Naive thymus-derived CD8-positive, alpha-beta T cell (primary cell): ENCODE data around the gene SLC16A3. TPM values are rescaled to one million over a fixed set of nuclear protein-coding genes. Genes with fewer than 3 reads are reported as not detected.
"Not testable (repeated sequence)": the region's sequence is repeated elsewhere in the genome, so short reads cannot be mapped to it uniquely, and the experiment has no call there.

Source experiments
- ATAC-seq, 2 donors: fragments of 150-1000 bp; cut with Tn5 transposase in 1 of 2; sonication (Bioruptor Pico), chemical (Tn5 transposase) in 1 of 2; 1 replicate in 1 of 2; 2 replicates in 1 of 2; pipeline ENCODE4 v1.10.0; 2021; ENCODE audit warnings: mild to moderate bottlenecking in 2 of 2, moderate library complexity in 2 of 2
- POLR2A ChIA-PET: fragments of 350-600 bp; sonication (Branson Sonifier 250); formaldehyde crosslinking; loops from one replicate; lab custom pipeline; 2021; ENCODE audit warnings: antibody characterized with exemption; lab: Charles Lee
- DNase-seq, 10 donors: peaks; one replicate each; pipeline versions ENCODE4 v3.0.0 to v3.0.0-alpha.2; 2020 to 2022
- H3K27ac Mint-ChIP-seq, 10 donors: one replicate each; pipeline ENCODE4 v1.8.0; 2020 to 2022; ENCODE audit warnings: mild to moderate bottlenecking in 10 of 10, mixed read lengths in 10 of 10, moderate library complexity in 4 of 10, inconsistent platforms in 1 of 10
- H3K27me3 Mint-ChIP-seq, 5 donors: one replicate each; pipeline ENCODE4 v1.8.0; 2021 to 2022; ENCODE audit warnings: mixed read lengths in 5 of 5
- H3K36me3 Mint-ChIP-seq, 3 donors: one replicate each; pipeline ENCODE4 v1.8.0; 2020 to 2022; ENCODE audit warnings: mixed read lengths in 3 of 3, mild to moderate bottlenecking in 2 of 3, inconsistent platforms in 1 of 3
- H3K4me1 Mint-ChIP-seq, 4 donors: one replicate each; pipeline ENCODE4 v1.8.0; 2021 to 2022; ENCODE audit warnings: mixed read lengths in 4 of 4
- H3K4me3 Mint-ChIP-seq, 10 donors: one replicate each; pipeline ENCODE4 v1.8.0; 2020 to 2022; ENCODE audit warnings: mild to moderate bottlenecking in 10 of 10, mixed read lengths in 10 of 10, moderate library complexity in 6 of 10, inconsistent platforms in 1 of 10
- H3K9me3 Mint-ChIP-seq, 9 donors: one replicate each; pipeline ENCODE4 v1.8.0; 2020 to 2022; ENCODE audit warnings: mixed read lengths in 9 of 9, mild to moderate bottlenecking in 3 of 9, inconsistent platforms in 1 of 9, moderate library complexity in 1 of 9
- polyA plus RNA-seq, 3 donors: library from polyadenylated mRNA; unstranded; fragments of 300-500 nt; fragmentation: Illumina TruSeq; gene quantifications; one replicate each; pipeline ENCODE4 v1.2.3, GENCODE V29; 2021
- total RNA-seq, 8 experiments: library from RNA in 2 of 8; stranded (reverse) in 2 of 8; gene quantifications; one replicate each; pipeline ENCODE4 v1.2.3 and lab custom pipeline; 2021 to 2026

SLC16A3 gene
- total RNA-seq, result 10 to 100 TPM; 10.1 to 11.6 TPM
- polyA plus RNA-seq, result 1 to 10 TPM in 2 of 3 donors, under 1 TPM in 1; 0.91 to 1.5 (median 1.0) TPM
- total RNA-seq (lab: John Stamatoyannopoulos, UW), result 12.7 to 42.1 (median 17.1) reads per million in 6 experiments

DNA sequence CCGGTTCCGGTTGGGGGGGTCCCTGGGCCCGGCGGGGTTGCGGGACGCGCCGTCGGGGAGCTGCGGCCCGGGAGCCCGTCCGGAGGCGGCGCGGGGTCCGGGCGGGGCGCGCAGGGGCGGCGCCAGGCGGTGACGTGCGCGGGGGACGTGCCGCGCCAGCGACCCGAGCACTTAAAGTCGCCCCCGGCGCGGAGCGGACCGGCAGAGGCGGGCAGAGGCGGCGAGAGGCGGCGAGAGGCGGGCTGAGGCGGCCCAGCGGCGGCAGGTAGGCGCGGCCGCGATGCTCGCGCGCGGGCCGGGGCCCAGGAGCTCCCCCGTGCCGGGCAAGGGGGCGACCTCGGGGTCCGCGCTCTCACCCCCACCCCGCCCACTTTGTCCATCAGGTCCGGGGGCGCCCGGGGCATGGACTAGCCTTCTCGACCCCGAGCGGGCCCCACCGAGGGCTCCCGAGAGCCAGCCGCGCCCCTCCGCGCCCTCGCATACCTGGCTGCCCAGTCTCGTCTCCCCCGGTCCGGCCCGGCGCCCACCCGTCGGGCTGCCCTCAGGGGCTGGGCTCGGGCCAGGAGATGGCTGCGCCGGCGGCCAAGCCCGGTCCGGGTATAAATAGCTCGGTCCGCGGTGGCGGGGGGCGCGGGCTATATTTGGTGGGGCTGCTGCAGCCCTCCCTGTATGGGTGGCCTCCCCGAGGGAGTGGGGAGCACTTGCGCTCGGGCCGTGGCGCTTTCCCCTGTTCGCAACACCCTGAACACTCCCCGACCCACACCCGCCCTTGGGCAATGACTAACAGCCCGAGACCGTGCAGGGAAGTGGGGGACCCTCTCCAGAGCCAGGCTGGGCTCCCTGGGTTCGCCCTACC is at the start of gene SLC16A3:
Gene SLC16A3, plus strand, starts transcription at position 201 of the 856 bp plus-strand sequence. CDS start 6,967 bp downstream, outside the sequence.
- POLR2A ChIA-PET, result interaction anchor here (0.9 to 2.6 kb wide), 15 partner anchors 9 to 302 kb away, joined by 3 to 21 read pairs (median 6); partner anchors contain the start of genes CCDC57, CD7, CSNK1D and HEXD
- H3K27ac Mint-ChIP-seq, result peak within 1 kb of the TSS; percentile 48 to 93 (median 80)
- H3K4me3 Mint-ChIP-seq, result peak within 1 kb of the TSS; percentile 78 to 91 (median 85)

DNA sequence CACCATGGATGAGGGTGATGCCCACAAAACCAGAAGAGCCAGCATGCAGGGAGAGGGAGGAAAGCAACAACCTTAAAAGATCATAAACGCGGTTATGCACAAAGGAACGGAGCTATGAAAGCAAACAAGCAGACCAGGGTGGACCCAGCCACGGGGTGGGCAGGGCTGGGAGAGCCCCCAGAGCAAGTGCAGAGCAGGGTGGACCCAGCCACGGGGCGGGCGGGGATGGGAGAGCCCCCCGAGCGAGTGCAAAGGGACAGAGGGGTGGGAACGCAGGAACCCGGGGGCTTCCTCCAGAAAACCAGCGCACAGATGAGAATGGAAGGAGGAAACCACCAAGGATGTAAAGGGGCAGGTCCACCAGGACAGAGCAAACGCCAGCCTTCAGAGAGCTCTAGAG is 49.4 kb upstream of the SLC16A3 start:
- Mint-ChIP-seq H3K4me1 (no peaks in the 10 kb centered on the region), H3K4me3 (no peak overlapping the region), H3K27me3 (no peaks in the 10 kb centered on the region), H3K27ac (no peak overlapping the region), H3K36me3 (peaks cover 0 to 46% (median 9%) of the 10 kb centered on the region in 3 donors), H3K9me3 (no peaks in the 10 kb centered on the region)
- POLR2A ChIA-PET, result no interaction called here
- ATAC-seq (no peak), DNase-seq (no peak)

More for the DNA sequence above, at the start of gene SLC16A3:
- ATAC-seq (peak; percentile 64 to 66), DNase-seq (peak in 8 of 10 donors; percentile 44 to 75 (median 56))
- H3K27me3 Mint-ChIP-seq, result no peaks in the 10 kb centered on the region
- no peaks in the 10 kb centered on the region for H3K9me3 Mint-ChIP-seq
- H3K36me3 Mint-ChIP-seq, result no peaks in the 10 kb centered on the region
- peaks cover 6 to 18% (median 10%) of the 10 kb centered on the region in 4 donors for H3K4me1 Mint-ChIP-seq

DNA sequence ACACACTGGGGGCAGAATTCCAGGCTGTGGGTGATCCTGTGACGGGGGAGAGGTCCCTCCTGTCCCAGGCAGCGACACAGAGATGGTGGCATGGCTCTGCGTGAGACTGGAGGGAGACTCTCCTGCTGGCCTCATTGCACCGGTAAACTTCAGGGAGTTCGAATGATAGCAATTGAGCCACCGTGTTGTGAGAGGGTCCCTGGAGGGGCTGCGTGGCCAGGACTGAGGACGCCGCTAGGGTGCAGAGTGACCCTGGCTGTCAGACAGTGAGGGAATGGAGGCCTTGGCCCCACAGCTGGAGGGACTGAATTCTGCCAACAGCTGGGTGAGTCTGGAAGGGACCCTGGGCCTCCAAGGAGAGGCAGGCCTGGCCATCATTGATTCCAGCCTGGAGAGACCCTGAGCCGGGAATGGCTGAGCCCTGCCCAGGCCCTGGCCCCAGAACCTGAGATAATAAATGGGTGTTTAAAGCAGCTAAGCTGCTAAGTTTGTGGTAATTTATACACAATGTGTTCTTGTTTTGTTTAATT is 48.8 kb upstream of the SLC16A3 start:
- Mint-ChIP-seq H3K4me1 (no peaks in the 10 kb centered on the region), H3K36me3 (peaks cover 0 to 51% (median 9%) of the 10 kb centered on the region in 3 donors), H3K27me3 (no peaks in the 10 kb centered on the region), H3K9me3 (no peaks in the 10 kb centered on the region), H3K4me3 (no peak overlapping the region), H3K27ac (peak overlapping the region in 1 of 10 donors; percentile 46)
- no peak for ATAC-seq
- POLR2A ChIA-PET, result no interaction called here
- DNase-seq, result no peak

DNA sequence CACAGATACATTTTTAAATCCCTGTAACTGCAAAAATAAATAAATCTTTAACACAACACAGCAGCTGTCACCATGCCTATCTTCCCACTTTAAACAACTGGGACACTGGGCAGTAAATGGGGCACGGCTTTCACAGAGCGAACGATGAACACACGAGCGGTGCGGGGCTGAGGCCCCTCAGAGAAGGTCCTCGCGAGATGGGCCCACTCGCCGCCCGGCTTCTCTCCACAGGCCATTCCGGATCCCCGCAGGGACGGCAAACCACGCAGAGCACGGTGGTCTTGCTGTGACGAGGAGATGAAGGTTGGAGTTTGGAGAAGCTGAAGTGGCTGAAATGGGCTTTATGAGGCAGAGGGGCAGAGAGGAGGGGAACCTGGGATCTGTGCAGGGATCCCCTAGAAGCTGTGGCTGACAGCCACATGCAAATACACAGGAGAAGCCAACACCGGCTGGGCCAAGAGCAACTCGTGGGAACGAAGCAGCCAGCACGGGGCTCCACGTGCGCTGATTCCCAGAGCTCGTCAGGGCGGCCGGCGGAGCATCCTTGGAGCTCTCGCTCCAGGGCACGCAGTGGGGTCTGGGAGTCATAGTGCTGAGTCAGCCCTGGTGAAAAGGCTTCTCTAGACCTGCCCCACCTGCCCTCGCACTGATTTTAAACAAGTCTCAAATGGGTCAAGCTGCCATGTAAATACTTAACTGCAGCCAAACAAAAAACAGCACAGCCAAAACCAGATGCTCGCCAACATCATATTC is 47.9 kb upstream of the SLC16A3 start:
- no peak overlapping the region for H3K27ac Mint-ChIP-seq
- H3K4me1 Mint-ChIP-seq, result no peaks in the 10 kb centered on the region
- H3K4me3 Mint-ChIP-seq, result no peak overlapping the region
- no peaks in the 10 kb centered on the region for H3K27me3 Mint-ChIP-seq
- POLR2A ChIA-PET, result interaction anchor here (1.8 kb wide), 1 partner anchor 20 kb away, joined by 5 read pairs; no protein-coding TSS in a partner anchor
- DNase-seq, result no peak
- H3K9me3 Mint-ChIP-seq, result no peaks in the 10 kb centered on the region
- H3K36me3 Mint-ChIP-seq, result peaks cover 0 to 54% (median 9%) of the 10 kb centered on the region in 3 donors
- no peak for ATAC-seq

DNA sequence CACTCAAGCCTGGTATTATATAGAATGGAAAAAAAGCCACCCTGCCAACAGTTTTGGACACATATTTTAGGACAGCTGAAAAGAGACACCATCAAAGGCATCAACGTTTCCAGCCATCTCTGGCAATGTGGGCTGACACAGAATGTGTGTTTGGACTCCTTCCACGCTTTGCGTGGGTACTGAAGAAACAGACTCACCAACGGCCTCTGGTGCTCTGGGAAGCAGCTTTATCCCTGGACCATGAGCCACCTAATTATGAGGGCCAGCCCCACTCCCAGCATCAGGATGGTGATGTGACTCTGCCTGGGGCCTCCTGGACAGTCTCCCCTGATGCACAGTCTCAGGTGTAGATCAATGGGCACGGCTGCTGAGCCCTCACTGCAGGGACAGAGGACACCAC is 44.1 kb upstream of the SLC16A3 start:
- POLR2A ChIA-PET, result no interaction called here

DNA sequence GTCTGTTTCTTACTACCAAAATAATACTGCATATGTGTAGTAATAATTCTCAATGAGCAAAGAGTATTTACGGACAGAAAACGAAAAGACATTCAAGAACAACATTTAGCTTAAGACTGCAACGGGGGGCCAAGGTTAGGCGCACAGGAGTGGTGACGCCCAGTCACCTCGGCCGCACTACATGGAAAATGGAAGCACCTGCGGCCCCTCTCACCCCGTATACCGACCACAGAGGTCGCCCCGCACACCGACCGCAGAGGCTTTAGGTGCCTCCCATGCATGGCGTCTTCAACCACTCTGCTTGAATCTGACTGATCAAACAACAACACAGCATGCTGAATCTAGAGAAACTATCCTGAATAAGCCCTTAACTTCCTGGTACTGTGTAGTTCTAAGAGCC is 42.6 kb upstream of the SLC16A3 start:
- Mint-ChIP-seq H3K9me3 (no peaks in the 10 kb centered on the region), H3K27ac (no peak overlapping the region), H3K27me3 (no peaks in the 10 kb centered on the region), H3K4me1 (no peaks in the 10 kb centered on the region), H3K4me3 (no peak overlapping the region), H3K36me3 (peaks cover 0 to 49% (median 4%) of the 10 kb centered on the region in 3 donors)
- DNase-seq (no peak), ATAC-seq (no peak)
- POLR2A ChIA-PET, result no interaction called here

More for the DNA sequence above, 44.1 kb upstream of the SLC16A3 start:
- Mint-ChIP-seq H3K4me1 (no peaks in the 10 kb centered on the region), H3K4me3 (no peak overlapping the region), H3K36me3 (peaks cover 0 to 52% (median 5%) of the 10 kb centered on the region in 3 donors), H3K27ac (no peak overlapping the region), H3K27me3 (no peaks in the 10 kb centered on the region), H3K9me3 (no peaks in the 10 kb centered on the region)
- ATAC-seq (no peak), DNase-seq (no peak)

DNA sequence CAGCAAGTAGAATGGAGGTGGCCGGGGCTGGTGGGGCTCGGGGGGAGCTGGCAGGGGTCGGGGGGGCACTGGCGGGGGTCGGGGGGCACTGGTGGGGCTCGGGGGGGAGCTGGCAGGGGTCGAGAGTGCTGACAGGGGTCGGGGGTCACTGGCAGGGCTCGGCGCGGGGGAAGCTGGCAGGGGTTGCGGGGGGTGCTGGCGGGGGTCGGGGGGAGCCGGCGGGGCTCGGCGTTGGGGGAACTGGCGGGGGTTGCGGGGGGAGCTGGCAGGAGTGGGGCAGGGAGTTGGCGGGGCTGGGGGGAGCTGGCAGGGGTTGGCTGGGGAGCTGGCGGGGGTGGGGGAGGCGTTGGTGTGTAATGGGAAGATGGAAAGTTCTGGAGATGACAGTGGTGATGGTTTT is 41.3 kb upstream of the SLC16A3 start:
- POLR2A ChIA-PET, result no interaction called here
- no peak overlapping the region for H3K4me3 Mint-ChIP-seq
- H3K27me3 Mint-ChIP-seq, result no peaks in the 10 kb centered on the region
- ATAC-seq (no peak), DNase-seq (no peak)
- no peaks in the 10 kb centered on the region for H3K9me3 Mint-ChIP-seq
- peaks cover 0 to 46% (median 4%) of the 10 kb centered on the region in 3 donors for H3K36me3 Mint-ChIP-seq
- H3K27ac Mint-ChIP-seq, result no peak overlapping the region
- H3K4me1 Mint-ChIP-seq, result no peaks in the 10 kb centered on the region

DNA sequence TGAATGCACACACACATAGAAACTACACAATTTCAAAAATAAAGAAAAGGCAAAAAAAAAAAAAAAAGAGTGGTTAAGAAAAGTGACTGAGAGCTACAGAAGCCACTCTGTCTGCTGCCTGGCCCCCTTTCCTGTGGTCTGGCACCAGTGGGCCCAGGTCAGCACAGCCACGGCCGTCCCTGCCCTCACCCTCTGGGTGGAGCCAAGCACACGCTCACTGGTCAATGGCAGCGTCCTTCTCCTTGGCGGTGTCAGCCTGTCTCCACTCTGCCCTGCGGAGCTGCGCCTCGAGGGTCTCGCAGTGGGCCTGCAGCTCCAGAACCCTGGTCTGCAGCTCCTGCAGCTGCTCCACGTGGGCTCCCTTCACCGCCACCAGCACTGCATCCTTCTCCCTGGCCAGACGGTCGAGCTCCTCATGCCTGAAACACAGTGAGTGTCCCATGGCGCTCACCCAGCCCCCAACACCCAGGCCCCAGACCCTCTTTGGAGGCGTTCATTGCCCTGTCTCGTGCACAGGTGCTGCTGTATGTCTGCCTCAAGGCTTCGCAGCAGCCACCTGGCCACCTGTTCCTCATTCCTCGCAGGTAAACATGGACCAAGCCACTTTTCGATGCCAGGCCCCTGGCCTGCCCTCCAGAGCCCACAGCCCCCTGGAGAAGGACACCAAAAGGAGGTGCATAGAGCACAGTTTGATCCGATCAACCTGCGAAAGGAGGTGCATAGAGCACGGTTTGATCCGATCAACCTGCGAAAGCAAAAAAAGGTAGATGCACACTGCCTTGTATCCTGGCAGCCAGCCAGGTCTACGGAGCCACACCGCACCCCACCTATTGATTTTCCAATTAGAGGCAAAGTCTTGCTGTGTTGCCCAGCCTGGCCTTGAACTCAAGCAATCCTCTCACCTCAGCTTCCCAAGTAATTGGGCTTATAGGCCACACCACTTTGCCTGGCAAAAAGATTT is 40.6 kb upstream of the SLC16A3 start:
- no peak for ATAC-seq

DNA sequence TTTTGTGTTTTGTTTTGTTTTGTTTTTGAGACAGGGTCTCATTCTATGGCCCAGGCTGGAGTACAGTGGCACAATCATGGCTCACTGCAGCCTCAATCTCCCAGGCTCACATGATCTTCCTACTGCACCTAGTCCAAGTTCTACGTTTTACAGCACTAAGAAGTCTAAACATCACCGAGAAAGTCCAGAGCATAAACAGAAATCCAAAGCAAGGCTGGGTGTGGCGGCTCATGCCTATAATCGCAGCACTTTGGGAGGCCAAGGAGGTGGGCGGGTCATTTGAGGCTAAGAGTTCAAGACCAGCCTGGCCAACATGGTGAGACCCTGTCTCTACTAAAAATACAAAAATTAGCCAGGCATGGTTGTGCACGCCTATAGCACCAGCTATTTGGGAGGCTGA is 35.8 kb upstream of the SLC16A3 start:
- H3K9me3 Mint-ChIP-seq, ATAC-seq, H3K27me3 Mint-ChIP-seq, DNase-seq, POLR2A ChIA-PET, H3K4me3 Mint-ChIP-seq, H3K4me1 Mint-ChIP-seq: not testable (repeated sequence)
- Mint-ChIP-seq H3K27ac (peak overlapping the region in 1 of 10 donors; percentile 40), H3K36me3 (peaks cover 4 to 53% (median 21%) of the 10 kb centered on the region in 3 donors)

More for the DNA sequence above, 40.6 kb upstream of the SLC16A3 start:
- no peak overlapping the region for H3K27ac Mint-ChIP-seq
- no peak overlapping the region for H3K4me3 Mint-ChIP-seq
- no peaks in the 10 kb centered on the region for H3K9me3 Mint-ChIP-seq
- peaks cover 0 to under 1% (median 0%) of the 10 kb centered on the region in 4 donors for H3K4me1 Mint-ChIP-seq
- H3K27me3 Mint-ChIP-seq, result no peaks in the 10 kb centered on the region
- POLR2A ChIA-PET, result no interaction called here
- no peak for DNase-seq
- H3K36me3 Mint-ChIP-seq, result peaks cover 3 to 46% (median 4%) of the 10 kb centered on the region in 3 donors

DNA sequence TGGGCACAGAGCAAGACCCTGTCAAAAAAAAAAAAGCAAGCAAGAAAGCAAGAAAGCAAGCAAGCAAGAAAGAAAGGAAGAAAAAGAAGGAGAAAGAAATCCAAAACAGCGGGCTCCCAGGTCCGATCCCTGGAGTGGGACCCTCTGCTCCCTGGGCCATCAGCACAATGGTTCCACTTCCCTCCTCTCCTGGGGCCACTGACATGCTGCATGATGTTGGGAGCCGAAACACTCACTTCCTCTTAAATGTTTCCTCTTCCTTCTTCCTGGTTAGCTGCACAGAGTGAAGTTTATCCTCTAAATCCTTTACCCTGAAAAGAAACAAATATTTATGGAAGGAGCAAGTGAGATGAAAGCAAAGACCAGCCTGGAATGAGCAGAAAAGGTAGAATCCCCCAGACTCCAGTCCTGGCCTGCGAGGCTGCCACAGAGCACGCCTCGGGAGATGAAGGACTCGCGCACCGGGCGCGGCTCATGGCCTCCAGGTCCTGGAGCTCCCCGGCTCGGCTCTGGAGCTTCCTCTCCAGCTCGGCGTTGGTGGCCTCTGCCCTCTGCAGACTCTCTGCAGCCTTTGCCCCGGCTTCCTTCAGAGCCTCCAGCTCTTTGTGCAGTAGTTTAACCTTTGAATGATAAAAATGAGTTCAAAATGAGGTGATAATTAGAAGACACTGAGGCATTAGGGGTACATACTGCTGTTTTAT is 35.2 kb upstream of the SLC16A3 start:
- POLR2A ChIA-PET, result no interaction called here
- ATAC-seq, result no peak
- peaks cover 7 to 11% (median 9%) of the 10 kb centered on the region in 4 donors for H3K4me1 Mint-ChIP-seq
- H3K27ac Mint-ChIP-seq, result peak overlapping the region in 1 of 10 donors; percentile 43
- H3K36me3 Mint-ChIP-seq, result peaks cover 4 to 58% (median 25%) of the 10 kb centered on the region in 3 donors
- H3K27me3 Mint-ChIP-seq, result no peaks in the 10 kb centered on the region
- H3K4me3 Mint-ChIP-seq, result peak overlapping the region in 1 of 10 donors; percentile 46
- no peaks in the 10 kb centered on the region for H3K9me3 Mint-ChIP-seq
- DNase-seq, result no peak

DNA sequence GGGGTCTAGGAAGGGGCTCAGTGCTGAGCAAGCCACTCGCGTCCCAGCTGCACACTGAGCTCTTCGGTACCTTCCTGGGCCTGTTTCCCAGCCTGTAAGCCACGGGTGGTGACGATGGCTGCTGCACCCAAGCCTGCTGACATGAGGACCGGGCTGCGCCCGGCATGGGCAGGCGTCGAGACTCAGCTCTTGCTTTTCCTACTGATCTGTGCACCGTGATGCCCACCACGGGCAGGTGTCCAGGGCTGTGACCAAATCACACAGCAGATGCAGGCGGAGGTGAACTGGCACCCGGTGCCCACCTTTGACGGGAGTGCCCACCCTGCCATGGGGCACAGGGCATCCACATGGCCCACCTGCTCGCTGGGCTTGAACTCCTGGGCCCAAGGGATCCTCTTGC is 34.1 kb upstream of the SLC16A3 start:
- peaks cover 4 to 58% (median 25%) of the 10 kb centered on the region in 3 donors for H3K36me3 Mint-ChIP-seq
- no peak for DNase-seq

More for the DNA sequence above, 34.1 kb upstream of the SLC16A3 start:
- Mint-ChIP-seq H3K4me3 (no peak overlapping the region), H3K4me1 (peaks cover 7 to 19% (median 13%) of the 10 kb centered on the region in 4 donors), H3K27ac (no peak overlapping the region), H3K27me3 (no peaks in the 10 kb centered on the region), H3K9me3 (no peaks in the 10 kb centered on the region)
- POLR2A ChIA-PET, result no interaction called here
- ATAC-seq, result no peak
